HCT116 (cell line): ENCODE data around the gene OCA2. TPM values are rescaled to one million over a fixed set of nuclear protein-coding genes. Genes with fewer than 3 reads are reported as not detected.

Experiments
- ATAC-seq: fragments of 200-7000 bp; cut with Tn5 transposase; 2 replicates; pipeline ENCODE4 v1.9.1; 2020; ENCODE audit warnings: mild to moderate bottlenecking, moderate library complexity
- BruUV-seq: library from RNA; stranded (reverse); fragments of 400-500 nt; replicated peaks from 2 replicates; lab custom pipeline; 2021; lab: Mats Ljungman, UMichigan
- CTCF ChIA-PET: fragments of 300-600 bp; sonication (Branson Sonifier 250); formaldehyde crosslinking; loops from one replicate; lab custom pipeline; 2021; ENCODE audit warnings: antibody characterized with exemption; lab: Charles Lee
- POLR2A ChIA-PET: fragments of 300-600, 350-600 bp; sonication (Branson Sonifier 250); formaldehyde crosslinking; loops from one replicate; lab custom pipeline; 2021; ENCODE audit warnings: antibody characterized with exemption; lab: Charles Lee
- RAD21 ChIA-PET, 2 experiments: fragments of 300-600 bp; sonication (Branson Sonifier 250); formaldehyde crosslinking; loops; one replicate each; lab custom pipeline; 2023; ENCODE audit warnings: low total read pairs in 2 of 2; ENCODE audit not compliant: uncharacterized antibody in 2 of 2, unreplicated experiment in 2 of 2, low non-redundant PET in 1 of 2; lab: Charles Lee
- DNase-seq: peaks from one replicate; pipeline ENCODE4 v3.0.0-alpha.2; 2010; ENCODE audit warnings: low read depth, low spot score
- H2AFZ ChIP-seq: fragments of 200-600 bp; shearing (Covaris generic), sonication (generic); 2 replicates; pipeline ENCODE4 v1.6.1; 2017; ENCODE audit warnings: low read depth, mixed run types, mixed read lengths, antibody characterized with exemption, low read length; ENCODE audit not compliant: poor library complexity, severe bottlenecking
- H3K27ac ChIP-seq: 2 replicates; pipeline ENCODE4 v1.5.1; 2012; ENCODE audit warnings: low read depth, low read length
- H3K27me3 ChIP-seq: fragments of 200-600 bp; sonication (generic); 2 replicates; pipeline ENCODE4 v1.6.1; 2016; ENCODE audit warnings: mixed run types, low read length, mixed read lengths; ENCODE audit not compliant: insufficient read depth
- H3K36me3 ChIP-seq, 2 experiments: fragments of 200-500 bp in 1 of 2; fragments of 200-600 bp in 1 of 2; sonication (Bioruptor generic) in 1 of 2; sonication (generic) in 1 of 2; 2 replicates each; pipeline versions ENCODE4 v1.5.1 to v1.6.1; 2014 to 2016; ENCODE audit warnings: low read length in 2 of 2, inconsistent platforms in 1 of 2, mixed read lengths in 1 of 2, mixed run types in 1 of 2; ENCODE audit not compliant: insufficient read depth in 2 of 2, control insufficient read depth in 1 of 2
- H3K4me1 ChIP-seq, 2 experiments: fragments of 200-600 bp in 1 of 2; sonication (generic) in 1 of 2; 2 replicates each; pipeline versions ENCODE4 v1.5.1 to v1.6.1; 2012 to 2017; ENCODE audit warnings: low read length in 2 of 2, inconsistent platforms in 1 of 2, mild to moderate bottlenecking in 1 of 2, mixed read lengths in 1 of 2, mixed run types in 1 of 2, moderate library complexity in 1 of 2; ENCODE audit not compliant: insufficient read depth in 2 of 2, control insufficient read depth in 1 of 2
- H3K4me2 ChIP-seq: fragments of 200-600 bp; sonication (generic); 2 replicates; pipeline ENCODE4 v1.6.1; 2017; ENCODE audit warnings: mixed run types, low read length, mixed read lengths
- H3K4me3 ChIP-seq, 2 experiments: fragments of 200-600 bp in 1 of 2; sonication (generic) in 1 of 2; replicated peaks in 1 of 2; 2 replicates each; pipeline ENCODE4 v1.5.1; 2011 to 2016; ENCODE audit warnings: low read length in 2 of 2, control low read depth in 1 of 2, low read depth in 1 of 2, mild to moderate bottlenecking in 1 of 2, mixed read lengths in 1 of 2, mixed run types in 1 of 2
- H3K79me2 ChIP-seq: fragments of 200-600 bp; sonication (generic); 2 replicates; pipeline ENCODE4 v1.6.1; 2017; ENCODE audit warnings: mild to moderate bottlenecking, mixed run types, low read length, moderate library complexity, mixed read lengths; ENCODE audit not compliant: insufficient read depth
- H3K9ac ChIP-seq: fragments of 200-600 bp; sonication (generic); 2 replicates; pipeline ENCODE4 v1.6.1; 2016; ENCODE audit warnings: low read length, mixed read lengths
- H3K9me2 ChIP-seq: fragments of 200-600 bp; sonication (generic), shearing (Covaris generic); 2 replicates; pipeline ENCODE4 v1.6.1; 2017; ENCODE audit warnings: mixed run types, mild to moderate bottlenecking, moderate library complexity; ENCODE audit not compliant: insufficient read depth
- H3K9me3 ChIP-seq, 2 experiments: fragments of 200-500 bp in 1 of 2; fragments of 200-600 bp in 1 of 2; sonication (Bioruptor generic) in 1 of 2; sonication (generic) in 1 of 2; 2 replicates each; pipeline ENCODE4 v1.6.1; 2014 to 2017; ENCODE audit warnings: low read length in 2 of 2, mixed read lengths in 2 of 2, inconsistent platforms in 1 of 2, low read depth in 1 of 2, mild to moderate bottlenecking in 1 of 2, mixed run types in 1 of 2, moderate library complexity in 1 of 2; ENCODE audit not compliant: control insufficient read depth in 1 of 2, insufficient read depth in 1 of 2
- H4K20me1 ChIP-seq: fragments of 200-600 bp; sonication (generic), shearing (Covaris generic); 2 replicates; pipeline ENCODE4 v1.6.1; 2017; ENCODE audit warnings: mixed run types, mild to moderate bottlenecking, moderate library complexity; ENCODE audit not compliant: insufficient read depth
- ATF3 ChIP-seq: IDR thresholded peaks from 2 replicates; pipeline ENCODE4 v1.6.1; 2012
- CBX3 ChIP-seq: IDR thresholded peaks from 2 replicates; pipeline ENCODE4 v1.6.1; 2012; ENCODE audit warnings: low read depth
- CEBPB ChIP-seq: IDR thresholded peaks from 2 replicates; pipeline ENCODE4 v1.6.1; 2012; ENCODE audit warnings: low read depth
- CTCF ChIP-seq, 3 experiments: fragments of 200-600 bp in 1 of 3; sonication (generic) in 1 of 3; IDR thresholded peaks in 2 of 3; conservative IDR thresholded peaks in 1 of 3; 2 replicates each; pipeline ENCODE4 v1.5.1; 2012 to 2017; ENCODE audit warnings: low read depth in 2 of 3, low read length in 2 of 3, antibody characterized with exemption in 1 of 3, borderline replicate concordance in 1 of 3, control low read depth in 1 of 3, mild to moderate bottlenecking in 1 of 3, mixed read lengths in 1 of 3, mixed run types in 1 of 3, moderate library complexity in 1 of 3; ENCODE audit not compliant: insufficient read depth in 1 of 3
- ELF1 ChIP-seq: IDR thresholded peaks from 2 replicates; pipeline ENCODE4 v1.6.1; 2012; ENCODE audit warnings: low read depth, borderline replicate concordance
- EZH2phosphoT487 ChIP-seq: fragments of 200-600 bp; IDR thresholded peaks from 2 replicates; pipeline ENCODE4 v1.6.1; 2018; ENCODE audit warnings: antibody characterized with exemption, borderline replicate concordance
- FOSL1 ChIP-seq: IDR thresholded peaks from 2 replicates; pipeline ENCODE4 v1.6.1; 2012; ENCODE audit warnings: low read depth
- RAD21 ChIP-seq: IDR thresholded peaks from 2 replicates; pipeline ENCODE4 v1.6.1; 2012; ENCODE audit warnings: low read depth, mild to moderate bottlenecking
- REST ChIP-seq: IDR thresholded peaks from 2 replicates; pipeline ENCODE4 v1.6.1; 2012; ENCODE audit warnings: low read depth
- SIN3A ChIP-seq: IDR thresholded peaks from 2 replicates; pipeline ENCODE4 v1.6.1; 2012; ENCODE audit warnings: low read depth
- ZFX ChIP-seq: fragments of 450-650 bp; IDR thresholded peaks from 2 replicates; pipeline ENCODE4 v1.6.1; 2017
- intact Hi-C: fragments of 100-400 bp; cut with micrococcal nuclease; formaldehyde crosslinking; loops from 2 replicates; pipeline ENCODE4 v1.10.0; 2022
- total RNA-seq: library from RNA; stranded (reverse); gene quantifications from one replicate; pipeline ENCODE4 v1.2.1, GENCODE V29; 2021; ENCODE audit not compliant: unreplicated experiment

OCA2 gene
- total RNA-seq, 1 experiment from 2014 or later: not detected

- Histone ChIP-seq H3K9ac (no peak overlapping the region), H4K20me1 (no peaks in the 10 kb centered on the region), H3K27ac (no peak overlapping the region), H3K36me3 (no peaks in the 10 kb centered on the region), H3K9me3 (peaks cover 0 to 12% of the 10 kb centered on the region in 2 experiments; a peak in 1 of 4 replicates), H3K4me1 (no peaks in the 10 kb centered on the region), H3K9me2 (no peaks in the 10 kb centered on the region), H3K4me2 (no peak overlapping the region), H3K4me3 (no peak overlapping the region), H3K79me2 (no peaks in the 10 kb centered on the region), H3K27me3 (no peaks in the 10 kb centered on the region), H2AFZ (no peak overlapping the region)
- no peak for DNase-seq
- no TSS peak for BruUV-seq
- intact Hi-C loops: no loop called here
- POLR2A ChIA-PET: no interaction called here
- CTCF ChIA-PET: no interaction called here
- TF ChIP-seq CEBPB (no peak), ELF1 (no peak), EZH2phosphoT487 (no peak), CTCF (IDR thresholded peaks at IDR 0.05 in 2 of 3, conservative IDR thresholded peaks at IDR 0.05 in 1 of 3; ENCODE audit: borderline replicate concordance in 1 of 3, insufficient read depth in 1 of 3, low read depth in 2 of 3, low read length in 2 of 3) (no peak), RAD21 (no peak), FOSL1 (no peak), CBX3 (no peak), ATF3 (no peak), SIN3A (no peak), REST (no peak), ZFX (no peak)
- no peak for ATAC-seq
- RAD21 ChIA-PET: no interaction called here
Observed at GRCh38 chr15:27990521-27991515, 108.3 kb downstream of the OCA2 start.
